ENCODE data around the gene RPL31. TPM values are rescaled to one million over a fixed set of nuclear protein-coding genes. Genes with fewer than 3 reads are reported as not detected.
"Not testable (repeated sequence)": the region's sequence is repeated elsewhere in the genome, so short reads cannot be mapped to it uniquely, and the experiment has no call there.

The RPL31 gene
- total and polyA plus RNA-seq, 2 donors (not counting 1 experiment from before 2014, with no cell fraction given) = 1,767 to 2,170 TPM

- no peak for DNase-seq
- POLR2A ChIA-PET = no interaction called here
- Mint-ChIP-seq H3K27ac (no peak overlapping the region), H3K27me3 (no peaks in the 10 kb centered on the region), H3K4me3 (no peak overlapping the region), H3K9me3 (ENCODE audit: insufficient read depth) (no peaks in the 10 kb centered on the region), H3K4me1 (peaks cover 8% of the 10 kb centered on the region)
- TF ChIP-seq CTCF (IDR thresholded peaks at IDR 0.05) (no peak), EZH2 (IDR thresholded peaks at IDR 0.05; ENCODE audit: borderline replicate concordance, insufficient read depth, low read depth, low read length, poor library complexity, severe bottlenecking) (no peak)
- Histone ChIP-seq H3K27ac (ENCODE audit: low read length in 2 of 2) (no peak overlapping the region), H3K27me3 (replicated peaks in 1 of 4; ENCODE audit: control extremely low read depth in 1 of 4, control insufficient read depth in 3 of 4, insufficient read depth in 4 of 4, low read length in 3 of 4) (no peaks in the 10 kb centered on the region), H3K79me2 (ENCODE audit: control insufficient read depth, insufficient read depth, low read length) (no peaks in the 10 kb centered on the region), H3K9ac (ENCODE audit: low read length) (no peak overlapping the region), H2AFZ (ENCODE audit: insufficient read depth, low read depth, low read length, poor library complexity, severe bottlenecking) (no peak overlapping the region), H3K4me1 (ENCODE audit: control insufficient read depth in 2 of 2, insufficient read depth in 2 of 2, low read length in 2 of 2) (peaks cover 0 to 2% of the 10 kb centered on the region in 2 donors), H3K4me3 (ENCODE audit: control extremely low read depth in 1 of 5, extremely low read depth in 1 of 5, insufficient read depth in 1 of 5, low read depth in 2 of 5, low read length in 4 of 5) (no peak overlapping the region), H3K9me3 (ENCODE audit: control extremely low read depth in 1 of 3, control insufficient read depth in 2 of 3, insufficient read depth in 1 of 3, low read length in 2 of 3) (peaks cover 0 to 5% (median 0%) of the 10 kb centered on the region in 3 donors), H4K20me1 (ENCODE audit: control insufficient read depth, insufficient read depth, low read length, poor library complexity, severe bottlenecking) (no peaks in the 10 kb centered on the region), H3K36me3 (replicated peaks in 1 of 2; ENCODE audit: control extremely low read depth in 1 of 2, control insufficient read depth in 1 of 2, extremely low read depth in 1 of 2, insufficient read depth in 2 of 2, low read length in 1 of 2) (no peaks in the 10 kb centered on the region), H3K4me2 (replicated peaks; ENCODE audit: low read depth, low read length, poor library complexity, severe bottlenecking) (no peak overlapping the region)
- CTCF ChIA-PET = no interaction called here
- no peak for ATAC-seq (ENCODE audit: low read depth)
- no CpG with 5 or more reads among the region's 3 CpGs for WGBS (ENCODE audit: insufficient coverage)
- intact Hi-C loops (cut with micrococcal nuclease) = no loop called here
These were observed 46.7 kb downstream of the RPL31 start for GRCh38 chr2:101048756-101049155.

- ATAC-seq (ENCODE audit: low read depth); H3K9me3 ChIP-seq (ENCODE audit: control extremely low read depth in 1 of 3, control insufficient read depth in 2 of 3, insufficient read depth in 1 of 3, low read length in 2 of 3); H3K27me3 ChIP-seq (replicated peaks in 1 of 4; ENCODE audit: control extremely low read depth in 1 of 4, control insufficient read depth in 3 of 4, insufficient read depth in 4 of 4, low read length in 3 of 4); H3K27ac Mint-ChIP-seq; POLR2A ChIA-PET; H3K4me1 Mint-ChIP-seq; DNase-seq; H3K4me1 ChIP-seq (ENCODE audit: control insufficient read depth in 2 of 2, insufficient read depth in 2 of 2, low read length in 2 of 2); H3K4me3 Mint-ChIP-seq; H4K20me1 ChIP-seq (ENCODE audit: control insufficient read depth, insufficient read depth, low read length, poor library complexity, severe bottlenecking); H3K27me3 Mint-ChIP-seq; H3K9me3 Mint-ChIP-seq (ENCODE audit: insufficient read depth); H3K36me3 ChIP-seq (replicated peaks in 1 of 2; ENCODE audit: control extremely low read depth in 1 of 2, control insufficient read depth in 1 of 2, extremely low read depth in 1 of 2, insufficient read depth in 2 of 2, low read length in 1 of 2); H3K79me2 ChIP-seq (ENCODE audit: control insufficient read depth, insufficient read depth, low read length); H3K4me3 ChIP-seq (ENCODE audit: control extremely low read depth in 1 of 5, extremely low read depth in 1 of 5, insufficient read depth in 1 of 5, low read depth in 2 of 5, low read length in 4 of 5); H2AFZ ChIP-seq (ENCODE audit: insufficient read depth, low read depth, low read length, poor library complexity, severe bottlenecking); intact Hi-C loops (cut with micrococcal nuclease); H3K27ac ChIP-seq (ENCODE audit: low read length in 2 of 2); H3K4me2 ChIP-seq (replicated peaks; ENCODE audit: low read depth, low read length, poor library complexity, severe bottlenecking); H3K9ac ChIP-seq (ENCODE audit: low read length): not testable (repeated sequence)
- 90% methylated on average over 5 of the region's 6 CpGs for WGBS (ENCODE audit: insufficient coverage)
- CTCF ChIA-PET = interaction anchor here (2.2 kb wide), 1 partner anchor 154 kb away, joined by 7 read pairs; no protein-coding TSS in a partner anchor
These were observed 48.8 kb downstream of the RPL31 start for GRCh38 chr2:101050886-101051285.
